ENCODE measurements around the gene ZDHHC17. TPM values are rescaled to one million over a fixed set of nuclear protein-coding genes. Genes with fewer than 3 reads are reported as not detected.

The ZDHHC17 gene
- polyA plus RNA-seq, 1 of the 3 experiments (the other 2 are of a cell fraction): 28.6 TPM

DNA sequence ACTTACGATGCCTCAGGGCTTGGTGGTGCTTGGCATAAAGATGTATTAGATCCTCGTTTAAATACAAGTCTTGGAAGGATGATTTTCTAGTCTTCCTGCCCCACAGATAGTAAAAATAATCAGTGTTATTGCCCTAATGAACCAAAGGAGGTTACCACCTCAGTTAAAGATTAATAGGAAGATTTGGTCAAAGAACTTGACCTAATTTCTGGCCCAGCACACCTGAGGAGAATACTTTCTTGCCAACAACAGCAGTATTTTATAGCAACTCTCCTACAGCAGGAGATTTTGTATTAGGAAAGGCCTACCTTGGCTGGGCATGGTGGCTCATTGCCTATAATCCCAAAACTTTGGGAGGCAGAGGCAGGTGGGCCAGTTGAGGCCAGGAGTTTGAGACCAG lies 83.3 kb downstream of the ZDHHC17 start:
- H2AFZ ChIP-seq (ENCODE audit: low read depth): no peak overlapping the region
- no peak overlapping the region for H3K9ac ChIP-seq
- peaks cover under 1% of the 10 kb centered on the region for H3F3A ChIP-seq (replicated peaks; ENCODE audit: insufficient read depth)
- H3K4me3 ChIP-seq (ENCODE audit: low read depth in 2 of 2, low read length in 1 of 2): no peak overlapping the region
- no peak for DNase-seq
- no peaks in the 10 kb centered on the region for H3K27me3 ChIP-seq (ENCODE audit: insufficient read depth)
- no peaks in the 10 kb centered on the region for H3K9me2 ChIP-seq
- no peaks in the 10 kb centered on the region for H3K79me2 ChIP-seq (ENCODE audit: insufficient read depth)
- H3K36me3 ChIP-seq (replicated peaks in 1 of 2; ENCODE audit: control insufficient read depth in 1 of 2, insufficient read depth in 2 of 2, low read length in 1 of 2): peaks cover 54 to 59% of the 10 kb centered on the region in 2 experiments
- WGBS (ENCODE audit: low lambda C conversion rate): 97% methylated on average over 2 of the region's 2 CpGs
- no peak overlapping the region for H3K4me2 ChIP-seq
- no peaks in the 10 kb centered on the region for H3K4me1 ChIP-seq (ENCODE audit: control insufficient read depth in 1 of 2, insufficient read depth in 2 of 2, low read depth in 1 of 2, low read length in 1 of 2)
- TF ChIP-seq TCF12 (IDR thresholded peaks at IDR 0.05) (no peak), RXRA (IDR thresholded peaks at IDR 0.05; ENCODE audit: borderline replicate concordance, low read depth) (no peak), JUND (IDR thresholded peaks at IDR 0.05) (no peak), USF1 (IDR thresholded peaks at IDR 0.05; ENCODE audit: borderline replicate concordance, low read depth) (no peak)
- no peaks in the 10 kb centered on the region for H3K9me3 ChIP-seq
- CTCF ChIA-PET: interaction anchor here (0.6 to 1.3 kb wide), 2 partner anchors 57 to 164 kb away, joined by 3 to 4 read pairs; no protein-coding TSS in a partner anchor
- POLR2A ChIA-PET: no interaction called here
- H3K27ac ChIP-seq (ENCODE audit: low read depth in 2 of 2, low read length in 1 of 2): no peak overlapping the region
- H4K20me1 ChIP-seq (ENCODE audit: insufficient read depth): no peaks in the 10 kb centered on the region

DNA sequence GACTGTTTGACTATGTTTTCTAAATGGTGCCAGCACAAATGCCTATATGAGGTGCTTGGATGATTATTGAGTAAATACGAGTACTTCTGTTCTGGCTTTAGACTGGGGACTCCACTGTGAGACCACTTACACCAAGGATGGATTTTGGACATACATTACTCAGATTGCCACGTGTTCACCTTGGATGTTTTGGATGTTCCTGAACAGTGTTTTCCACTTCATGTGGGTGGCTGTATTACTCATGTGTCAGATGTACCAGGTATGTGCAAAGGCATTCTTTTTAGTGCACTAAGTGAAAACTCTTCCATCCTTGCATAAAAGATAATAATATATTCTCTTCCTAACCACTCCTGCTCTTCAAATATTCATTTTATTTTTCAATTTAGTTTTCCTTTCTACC lies 84.2 kb downstream of the ZDHHC17 start:
- Histone ChIP-seq H3K9me2 (no peaks in the 10 kb centered on the region), H4K20me1 (ENCODE audit: insufficient read depth) (no peaks in the 10 kb centered on the region), H3K9ac (no peak overlapping the region), H3K79me2 (ENCODE audit: insufficient read depth) (no peaks in the 10 kb centered on the region), H3K27me3 (ENCODE audit: insufficient read depth) (no peaks in the 10 kb centered on the region), H3K27ac (ENCODE audit: low read depth in 2 of 2, low read length in 1 of 2) (no peak overlapping the region), H3K4me3 (ENCODE audit: low read depth in 2 of 2, low read length in 1 of 2) (no peak overlapping the region), H2AFZ (ENCODE audit: low read depth) (no peak overlapping the region), H3K9me3 (no peaks in the 10 kb centered on the region), H3K4me2 (no peak overlapping the region), H3F3A (replicated peaks; ENCODE audit: insufficient read depth) (peaks cover 8% of the 10 kb centered on the region), H3K4me1 (ENCODE audit: control insufficient read depth in 1 of 2, insufficient read depth in 2 of 2, low read depth in 1 of 2, low read length in 1 of 2) (no peaks in the 10 kb centered on the region), H3K36me3 (replicated peaks in 1 of 2; ENCODE audit: control insufficient read depth in 1 of 2, insufficient read depth in 2 of 2, low read length in 1 of 2) (peaks cover 52 to 67% of the 10 kb centered on the region in 2 experiments)
- 80% methylated on average over 2 of the region's 2 CpGs for WGBS (ENCODE audit: low lambda C conversion rate)
- ChIA-PET POLR2A (no interaction called here), CTCF (interaction anchor here (0.7 kb wide), 1 partner anchor 92 kb away, joined by 3 read pairs; no protein-coding TSS in a partner anchor)
- TF ChIP-seq CHD2 (IDR thresholded peaks at IDR 0.05; ENCODE audit: low read length, partially characterized antibody) (no peak), MAX (IDR thresholded peaks at IDR 0.05; ENCODE audit: low read depth) (no peak), NRF1 (IDR thresholded peaks at IDR 0.05; ENCODE audit: low read depth, low read length) (no peak), EP300 (IDR thresholded peaks at IDR 0.05; ENCODE audit: borderline replicate concordance in 1 of 2, low read depth in 1 of 2, low read length in 1 of 2) (no peak), EZH2phosphoT487 (IDR thresholded peaks at IDR 0.05; ENCODE audit: borderline replicate concordance, low read depth) (no peak), YY1 (IDR thresholded peaks at IDR 0.05; ENCODE audit: low read depth) (no peak), RFX5 (IDR thresholded peaks at IDR 0.05; ENCODE audit: low read length) (no peak), RXRA (IDR thresholded peaks at IDR 0.05; ENCODE audit: borderline replicate concordance, low read depth) (no peak), MXI1 (IDR thresholded peaks at IDR 0.05; ENCODE audit: low read depth, low read length) (no peak), FOXM1 (IDR thresholded peaks at IDR 0.05; ENCODE audit: low read depth) (no peak), JUND (IDR thresholded peaks at IDR 0.05) (no peak), TCF12 (IDR thresholded peaks at IDR 0.05) (no peak), TEAD4 (IDR thresholded peaks at IDR 0.05; ENCODE audit: borderline replicate concordance, insufficient read depth) (no peak), MEF2A (IDR thresholded peaks at IDR 0.05; ENCODE audit: borderline replicate concordance, low read depth) (no peak), USF2 (IDR thresholded peaks at IDR 0.05; ENCODE audit: borderline replicate concordance, low read depth, low read length) (no peak)
- TF ChIP-seq, protein P1, sequence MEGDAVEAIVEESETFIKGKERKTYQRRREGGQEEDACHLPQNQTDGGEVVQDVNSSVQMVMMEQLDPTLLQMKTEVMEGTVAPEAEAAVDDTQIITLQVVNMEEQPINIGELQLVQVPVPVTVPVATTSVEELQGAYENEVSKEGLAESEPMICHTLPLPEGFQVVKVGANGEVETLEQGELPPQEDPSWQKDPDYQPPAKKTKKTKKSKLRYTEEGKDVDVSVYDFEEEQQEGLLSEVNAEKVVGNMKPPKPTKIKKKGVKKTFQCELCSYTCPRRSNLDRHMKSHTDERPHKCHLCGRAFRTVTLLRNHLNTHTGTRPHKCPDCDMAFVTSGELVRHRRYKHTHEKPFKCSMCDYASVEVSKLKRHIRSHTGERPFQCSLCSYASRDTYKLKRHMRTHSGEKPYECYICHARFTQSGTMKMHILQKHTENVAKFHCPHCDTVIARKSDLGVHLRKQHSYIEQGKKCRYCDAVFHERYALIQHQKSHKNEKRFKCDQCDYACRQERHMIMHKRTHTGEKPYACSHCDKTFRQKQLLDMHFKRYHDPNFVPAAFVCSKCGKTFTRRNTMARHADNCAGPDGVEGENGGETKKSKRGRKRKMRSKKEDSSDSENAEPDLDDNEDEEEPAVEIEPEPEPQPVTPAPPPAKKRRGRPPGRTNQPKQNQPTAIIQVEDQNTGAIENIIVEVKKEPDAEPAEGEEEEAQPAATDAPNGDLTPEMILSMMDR (IDR thresholded peaks at IDR 0.05): no peak
- no peak for DNase-seq

All from SK-N-SH (cell line).